GM20000 (cell line): ENCODE measurements around the gene SLC25A45.

Experiments
- DNase-seq: peaks from one replicate; pipeline ENCODE4 v3.0.0; 2012; ENCODE audit warnings: low spot score
- TF ChIP-seq, protein P1 (sequence below): IDR thresholded peaks from 2 replicates; pipeline ENCODE4 v1.5.1; 2012; ENCODE audit warnings: mild to moderate bottlenecking, control low read depth; ENCODE audit errors: extremely low read depth, missing control alignments

Gene SLC25A45

GRCh38 chr11:65404638-65405339 lies 22.3 kb upstream of the SLC25A45 start:
- TF ChIP-seq, protein P1, sequence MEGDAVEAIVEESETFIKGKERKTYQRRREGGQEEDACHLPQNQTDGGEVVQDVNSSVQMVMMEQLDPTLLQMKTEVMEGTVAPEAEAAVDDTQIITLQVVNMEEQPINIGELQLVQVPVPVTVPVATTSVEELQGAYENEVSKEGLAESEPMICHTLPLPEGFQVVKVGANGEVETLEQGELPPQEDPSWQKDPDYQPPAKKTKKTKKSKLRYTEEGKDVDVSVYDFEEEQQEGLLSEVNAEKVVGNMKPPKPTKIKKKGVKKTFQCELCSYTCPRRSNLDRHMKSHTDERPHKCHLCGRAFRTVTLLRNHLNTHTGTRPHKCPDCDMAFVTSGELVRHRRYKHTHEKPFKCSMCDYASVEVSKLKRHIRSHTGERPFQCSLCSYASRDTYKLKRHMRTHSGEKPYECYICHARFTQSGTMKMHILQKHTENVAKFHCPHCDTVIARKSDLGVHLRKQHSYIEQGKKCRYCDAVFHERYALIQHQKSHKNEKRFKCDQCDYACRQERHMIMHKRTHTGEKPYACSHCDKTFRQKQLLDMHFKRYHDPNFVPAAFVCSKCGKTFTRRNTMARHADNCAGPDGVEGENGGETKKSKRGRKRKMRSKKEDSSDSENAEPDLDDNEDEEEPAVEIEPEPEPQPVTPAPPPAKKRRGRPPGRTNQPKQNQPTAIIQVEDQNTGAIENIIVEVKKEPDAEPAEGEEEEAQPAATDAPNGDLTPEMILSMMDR: no peak
- no peak for DNase-seq

GRCh38 chr11:65404210-65404609 lies 21.8 kb upstream of the SLC25A45 start:
- TF ChIP-seq, protein P1: no peak
- DNase-seq: no peak

- TF ChIP-seq, protein P1: no peak
- peak; percentile 67 for DNase-seq
Measured at GRCh38 chr11:65403607-65404121, 21.2 kb upstream of the SLC25A45 start.

GRCh38 chr11:65402790-65403189 lies 20.3 kb upstream of the SLC25A45 start:
- TF ChIP-seq, protein P1: no peak
- DNase-seq: no peak

GRCh38 chr11:65401803-65402248 lies 19.4 kb upstream of the SLC25A45 start:
- TF ChIP-seq, protein P1: no peak
- DNase-seq: no peak

DNA sequence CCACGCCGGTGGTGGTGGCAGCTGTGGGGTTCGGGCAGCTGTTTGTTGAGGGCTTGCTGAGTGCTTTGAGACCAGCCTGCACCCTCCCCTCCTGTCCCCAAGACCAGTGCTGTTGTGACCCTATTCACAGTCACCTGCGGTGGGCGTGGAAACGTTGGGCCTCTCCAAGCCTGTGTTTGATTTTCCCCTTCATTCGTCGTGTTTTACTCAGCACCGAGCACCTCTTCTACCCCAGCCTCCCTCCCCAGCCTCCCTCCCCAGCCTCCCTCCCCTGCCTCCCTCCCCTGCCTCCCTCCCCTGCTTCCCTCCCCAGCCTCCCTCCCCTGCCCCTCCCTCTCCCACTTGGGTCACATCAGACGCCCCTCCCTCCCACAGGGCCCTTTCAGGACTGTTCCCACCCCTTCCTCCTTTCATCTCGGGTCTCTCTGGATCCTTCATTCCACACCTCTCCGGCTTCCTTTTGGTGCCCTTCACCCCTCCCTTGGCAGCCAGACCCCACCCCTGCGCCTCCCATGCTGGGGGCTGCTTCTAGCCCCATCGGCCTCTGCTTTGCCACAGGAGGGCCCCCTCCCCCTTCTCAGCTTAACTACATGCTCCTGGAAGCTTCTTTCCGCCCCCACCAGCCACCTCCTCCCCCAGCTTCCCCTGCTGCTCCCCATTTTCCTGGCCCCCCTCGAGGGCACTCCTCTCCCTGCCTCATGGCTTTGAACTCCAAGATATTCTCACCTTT lies 18.8 kb upstream of the SLC25A45 start:
- TF ChIP-seq, protein P1: no peak
- DNase-seq: no peak
